T47D (cell line): ENCODE measurements around the gene DPF1.

Experiments used
- DNase-seq, 2 experiments: peaks; one replicate each; pipeline versions ENCODE4 v3.0.0 to v3.0.0-alpha.2; 2011 to 2012; ENCODE audit warnings: low read depth in 1 of 2, low spot score in 1 of 2
- JUND ChIP-seq: IDR thresholded peaks from 2 replicates; pipeline ENCODE4 v1.6.1; 2012; ENCODE audit warnings: low read depth
- in situ Hi-C: cut with HindIII; loops from 2 replicates; pipeline ENCODE4 v1.10.0; 2016; ENCODE audit warnings: low sequenced_read_pairs, low pct_unique_long_range_greater_than_20kb

Gene DPF1

DNA sequence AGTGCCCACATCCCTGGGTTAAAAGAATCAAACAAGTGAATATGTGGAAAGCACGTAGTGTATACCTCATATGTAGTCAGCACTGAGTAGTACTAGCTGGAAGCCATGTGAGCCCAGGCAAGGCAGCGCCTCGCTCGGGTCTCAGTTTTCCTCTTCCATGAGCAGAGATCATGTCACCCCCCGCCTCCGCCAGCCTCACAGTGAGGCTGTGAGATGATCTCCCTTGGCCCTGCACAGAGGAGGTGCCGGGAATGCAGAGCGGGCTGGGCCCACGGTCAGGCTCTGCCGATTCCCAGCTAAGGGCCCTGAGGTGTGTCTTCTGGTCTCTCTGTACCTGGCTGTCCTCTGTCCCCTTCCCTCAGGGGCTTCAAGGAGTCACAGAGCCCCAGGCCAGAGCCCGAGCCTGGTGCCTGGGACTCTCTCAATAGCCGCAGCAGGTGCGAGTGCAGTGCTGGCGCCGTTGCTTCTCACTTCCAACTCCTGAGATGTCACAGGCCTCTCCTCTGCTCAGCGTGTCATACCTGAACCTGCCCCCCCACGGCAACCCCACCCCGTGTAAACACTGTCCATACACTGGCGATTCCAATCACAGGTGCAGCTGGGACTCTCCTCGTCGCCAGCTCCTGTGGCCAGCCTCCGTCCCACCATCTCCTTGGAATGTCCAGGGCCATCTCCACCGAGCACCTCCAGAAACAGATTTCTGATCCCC lies 26.9 kb downstream of the DPF1 start:
- in situ Hi-C loops: no loop called here
- TF ChIP-seq JUND: no peak
- no peak for DNase-seq

- in situ Hi-C loops: no loop called here
- DNase-seq: no peak
- no peak for TF ChIP-seq JUND
Measured at GRCh38 chr19:38196245-38196837, 27.7 kb downstream of the DPF1 start.

GRCh38 chr19:38195237-38195636 lies 28.8 kb downstream of the DPF1 start:
- in situ Hi-C loops: no loop called here
- no peak for DNase-seq
- no peak for TF ChIP-seq JUND

DNA sequence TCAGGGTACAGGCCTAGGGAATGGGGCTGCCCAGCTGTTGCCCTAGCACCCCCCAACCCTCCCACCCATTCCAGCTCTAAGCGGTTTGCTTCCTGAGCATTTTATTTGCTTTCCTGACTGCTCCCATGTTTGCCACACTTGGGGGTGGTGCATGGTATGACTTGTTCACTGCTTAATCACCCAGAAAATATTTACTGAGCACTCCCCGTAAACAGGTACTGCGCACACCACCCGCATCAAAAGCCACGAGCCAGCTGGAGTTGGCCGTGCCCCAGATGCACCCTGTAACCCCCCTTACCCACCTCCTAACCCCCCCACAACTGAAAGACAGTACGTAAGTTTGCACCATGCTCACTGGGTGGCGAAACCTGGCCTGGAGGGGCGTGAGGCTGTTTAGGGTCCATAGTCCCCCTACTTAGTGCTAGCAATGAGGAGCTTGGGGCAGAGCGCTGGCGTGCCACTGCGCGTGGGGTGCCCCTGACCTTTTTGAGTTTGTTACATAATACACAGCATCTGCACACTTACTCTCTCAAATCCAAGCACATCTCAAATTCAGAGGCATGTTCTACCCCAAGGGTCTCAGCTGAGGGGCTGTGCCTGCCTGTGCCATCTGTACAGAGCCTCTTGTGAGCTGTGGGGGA lies 29.8 kb downstream of the DPF1 start:
- no peak for DNase-seq
- in situ Hi-C loops: no loop called here
- TF ChIP-seq JUND: no peak

DNA sequence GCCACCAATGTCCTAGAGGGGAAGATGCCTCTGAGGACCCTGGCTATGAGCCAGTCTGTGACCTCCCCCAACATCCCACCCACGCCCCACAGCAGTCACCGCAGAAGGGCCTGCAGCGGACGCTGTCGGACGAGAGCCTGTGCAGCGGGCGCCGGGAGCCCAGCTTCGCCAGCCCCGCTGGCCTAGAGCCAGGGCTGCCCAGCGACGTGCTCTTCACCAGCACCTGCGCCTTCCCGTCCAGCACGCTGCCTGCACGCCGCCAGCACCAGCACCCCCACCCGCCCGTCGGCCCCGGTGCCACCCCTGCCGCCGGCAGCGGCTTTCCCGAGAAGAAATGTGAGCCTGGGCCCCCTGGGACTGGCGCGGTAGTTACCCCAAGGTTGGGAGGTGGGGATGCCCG lies 30.6 kb downstream of the DPF1 start:
- no peak for TF ChIP-seq JUND
- no peak for DNase-seq
- in situ Hi-C loops: no loop called here

DNA sequence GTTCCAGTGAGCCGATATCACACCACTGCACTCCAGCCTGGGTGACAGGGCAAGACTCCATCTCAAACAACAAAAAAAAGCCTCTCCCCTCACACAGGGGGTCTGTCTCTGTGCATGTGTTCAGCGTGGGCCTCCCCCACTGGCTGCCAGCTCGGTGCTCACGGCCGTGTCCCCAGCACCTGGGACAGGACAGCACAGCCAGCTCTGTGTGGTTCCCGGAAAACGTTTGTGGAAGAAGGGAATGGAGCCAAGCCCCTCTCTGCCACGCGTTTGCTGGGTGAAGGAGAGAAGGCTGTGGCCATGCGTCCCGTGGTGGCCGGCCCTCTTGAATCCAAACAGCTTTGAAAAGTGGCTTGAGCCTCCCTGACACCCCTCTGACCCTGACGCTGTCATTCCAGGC lies 32.3 kb downstream of the DPF1 start:
- in situ Hi-C loops: no loop called here
- TF ChIP-seq JUND: no peak
- DNase-seq: no peak

DNA sequence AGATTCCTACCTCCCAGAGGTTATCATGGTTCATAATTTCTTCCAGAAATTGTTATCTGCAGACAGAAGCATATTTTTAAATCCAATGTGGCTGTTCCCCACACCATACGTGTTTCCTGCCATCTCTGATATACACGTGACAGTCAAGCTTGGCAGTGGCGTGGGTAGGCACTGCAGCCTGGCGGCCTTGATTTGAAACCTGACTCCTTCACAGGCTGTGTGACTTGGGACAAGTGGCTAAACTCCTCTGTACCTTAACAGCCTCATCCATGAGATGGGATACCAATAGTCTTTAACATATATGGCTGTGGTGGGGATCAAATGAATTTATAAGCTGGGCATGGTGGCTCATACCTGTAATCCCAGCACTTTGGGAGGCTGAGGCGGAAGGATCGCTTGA lies 33.2 kb downstream of the DPF1 start:
- in situ Hi-C loops: no loop called here
- DNase-seq: no peak
- TF ChIP-seq JUND: no peak

DNA sequence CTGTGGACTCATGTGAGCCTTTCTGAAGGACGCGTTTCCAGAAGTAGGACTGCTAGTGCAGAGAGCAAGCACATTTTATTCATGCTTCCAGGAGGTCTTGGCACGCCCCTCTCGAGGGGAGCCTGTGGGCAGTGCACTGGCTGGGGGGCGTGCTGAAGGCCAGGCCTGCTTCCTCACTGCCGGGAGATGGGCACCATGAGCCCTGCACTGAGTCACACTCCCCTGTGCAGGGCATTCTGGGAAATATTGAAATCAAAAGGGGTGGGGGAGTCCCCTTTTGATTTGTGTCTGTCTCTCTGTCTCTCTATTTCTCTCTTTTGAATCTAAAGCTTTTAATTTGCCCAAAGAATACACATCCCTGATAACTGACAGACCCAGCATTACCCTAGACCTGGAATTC lies 34.0 kb downstream of the DPF1 start:
- in situ Hi-C loops: no loop called here
- DNase-seq: no peak
- TF ChIP-seq JUND: no peak

DNA sequence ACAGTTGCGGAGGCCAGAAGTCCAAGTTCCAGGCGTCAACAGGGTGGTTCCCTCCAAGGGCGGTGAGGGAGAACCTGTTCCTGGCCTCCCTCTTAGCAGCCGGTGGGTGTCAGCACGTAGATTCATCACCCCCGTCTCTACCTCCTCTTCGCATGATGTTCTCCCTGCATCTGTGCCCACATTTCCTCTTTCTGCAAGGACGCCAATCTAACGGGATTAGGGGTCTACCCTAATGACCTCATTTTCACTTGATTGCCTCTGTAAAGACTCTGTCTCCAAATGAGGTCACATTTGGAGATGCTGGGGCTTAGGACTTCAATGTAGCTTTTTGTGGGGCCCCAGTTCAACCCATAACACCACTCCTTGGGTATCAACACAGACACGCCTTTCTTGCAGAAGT lies 38.5 kb downstream of the DPF1 start:
- no peak for TF ChIP-seq JUND
- no peak for DNase-seq
- in situ Hi-C loops: no loop called here

GRCh38 chr19:38184815-38185214 lies 39.2 kb downstream of the DPF1 start:
- in situ Hi-C loops: no loop called here

GRCh38 chr19:38183251-38183897 lies 40.6 kb downstream of the DPF1 start:
- TF ChIP-seq JUND: no peak
- no peak for DNase-seq
- in situ Hi-C loops: no loop called here

More at GRCh38 chr19:38184815-38185214, 39.2 kb downstream of the DPF1 start:
- no peak for TF ChIP-seq JUND
- DNase-seq: no peak

- no peak for DNase-seq
- in situ Hi-C loops: no loop called here
- no peak for TF ChIP-seq JUND
Measured at GRCh38 chr19:38182536-38183210, 41.3 kb downstream of the DPF1 start.
